Islet precursor cell (in vitro differentiated cells): ENCODE measurements around the gene CEP112.
A peak's percentile ranks its signal among the peaks of the same experiment; 100 is the strongest.

Experiments used
- DNase-seq: peaks from one replicate; pipeline ENCODE4 v3.0.0-alpha.2; 2018

CEP112 gene

DNA sequence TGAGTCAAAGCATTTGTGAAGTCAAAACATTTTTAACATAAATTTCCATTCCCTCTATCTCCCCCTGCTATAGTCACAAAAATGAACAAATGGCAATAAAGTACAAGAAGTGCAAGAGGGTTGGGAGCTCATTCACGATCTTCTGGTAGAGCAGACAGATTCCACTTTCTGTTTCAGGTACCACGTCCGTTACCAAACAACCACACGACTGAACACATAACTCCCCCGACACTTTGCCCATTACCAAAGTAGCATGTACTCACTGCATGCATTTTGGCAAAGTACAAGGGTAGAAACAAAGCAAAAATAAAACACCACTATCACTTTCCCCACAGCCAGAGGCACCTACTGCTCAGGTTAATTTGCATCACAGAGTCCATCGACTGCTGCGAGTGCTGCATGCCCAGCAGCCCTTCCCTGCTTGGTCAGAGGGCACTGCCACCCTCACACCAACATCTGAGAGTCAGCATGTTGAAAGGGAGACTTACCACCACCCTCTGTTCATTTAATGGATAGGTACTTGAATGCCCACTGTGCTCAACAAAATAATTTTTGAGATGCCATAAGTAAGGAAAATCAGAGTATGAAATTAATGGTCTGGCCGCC, 480.2 kb downstream of the CEP112 start:
- DNase-seq = peak; percentile 29

DNA sequence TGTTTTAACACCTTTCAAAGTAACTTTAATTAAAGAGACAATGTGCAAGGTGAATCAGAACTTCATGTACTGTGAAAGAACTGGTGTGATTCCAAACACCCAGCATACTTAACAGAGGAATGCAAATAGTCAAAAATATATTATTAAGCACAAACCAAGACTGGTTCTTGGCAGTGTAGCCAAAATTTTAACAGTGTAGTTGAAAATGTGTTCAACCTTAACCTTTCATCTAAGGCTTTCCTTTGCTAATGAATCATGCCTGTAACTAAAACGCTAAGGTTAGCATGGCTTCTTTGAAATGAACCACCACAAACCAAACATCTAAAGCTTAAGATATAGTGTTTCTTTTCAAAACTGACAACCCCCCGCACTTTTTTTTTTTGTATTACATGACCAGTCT, 484.2 kb downstream of the CEP112 start:
- DNase-seq = no peak

DNA sequence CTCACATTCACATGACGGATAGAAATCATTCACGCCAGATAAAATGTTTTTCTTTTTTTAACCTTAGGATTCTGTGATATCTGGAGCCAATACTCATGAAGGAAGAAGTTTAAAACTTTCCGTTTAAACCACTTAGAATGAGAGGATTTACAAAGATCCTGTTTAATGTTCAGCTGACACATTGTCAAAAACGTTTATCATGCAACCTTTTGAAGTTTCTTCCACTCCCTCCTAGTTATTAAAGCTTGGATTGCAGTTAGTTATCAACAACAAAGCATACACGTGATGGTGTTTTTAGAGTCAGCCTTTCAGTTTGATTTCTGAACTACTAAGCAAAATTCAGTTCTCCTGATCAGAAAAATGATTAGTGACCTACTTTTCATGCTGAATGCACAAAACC, 487.2 kb downstream of the CEP112 start:
- no peak for DNase-seq

DNA sequence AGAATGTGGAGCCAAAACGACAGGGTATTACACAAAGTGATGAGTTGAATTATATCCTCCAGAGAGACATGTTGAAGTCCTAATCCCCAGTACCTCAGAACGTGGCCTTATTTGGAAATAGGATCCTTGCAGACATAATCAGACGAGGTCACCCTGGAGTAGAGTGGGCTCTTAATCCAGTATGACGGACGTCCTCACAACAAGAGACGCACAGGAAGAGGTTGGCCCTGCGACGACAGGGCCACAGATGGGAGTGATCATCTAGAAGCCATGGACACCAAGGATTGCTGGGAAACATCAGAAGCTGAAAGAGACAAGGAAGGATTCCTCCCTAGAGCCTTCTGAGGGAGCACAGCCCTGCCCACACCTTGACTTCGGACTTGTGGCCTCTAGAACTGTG, 488.0 kb downstream of the CEP112 start:
- DNase-seq = peak; percentile 70

DNA sequence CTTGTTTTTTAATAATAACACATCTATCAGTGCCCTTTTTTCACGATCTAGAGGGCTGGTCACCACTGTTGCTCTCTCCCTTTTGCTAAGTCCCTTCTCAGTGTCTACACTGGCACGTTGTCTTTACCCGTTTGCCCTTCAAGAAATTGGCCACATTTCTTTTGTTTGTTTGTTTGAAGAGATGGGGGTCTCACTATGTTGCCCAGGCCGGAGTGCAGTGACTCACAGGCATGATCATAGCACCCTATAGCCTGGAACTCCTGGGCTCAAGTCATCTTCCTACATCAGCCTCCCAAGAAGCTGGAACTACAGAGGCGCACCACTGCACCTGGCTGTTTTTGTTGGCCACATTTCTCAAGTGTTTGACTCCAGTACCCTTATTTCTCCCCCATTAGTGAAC, 492.5 kb downstream of the CEP112 start:
- no peak for DNase-seq

DNA sequence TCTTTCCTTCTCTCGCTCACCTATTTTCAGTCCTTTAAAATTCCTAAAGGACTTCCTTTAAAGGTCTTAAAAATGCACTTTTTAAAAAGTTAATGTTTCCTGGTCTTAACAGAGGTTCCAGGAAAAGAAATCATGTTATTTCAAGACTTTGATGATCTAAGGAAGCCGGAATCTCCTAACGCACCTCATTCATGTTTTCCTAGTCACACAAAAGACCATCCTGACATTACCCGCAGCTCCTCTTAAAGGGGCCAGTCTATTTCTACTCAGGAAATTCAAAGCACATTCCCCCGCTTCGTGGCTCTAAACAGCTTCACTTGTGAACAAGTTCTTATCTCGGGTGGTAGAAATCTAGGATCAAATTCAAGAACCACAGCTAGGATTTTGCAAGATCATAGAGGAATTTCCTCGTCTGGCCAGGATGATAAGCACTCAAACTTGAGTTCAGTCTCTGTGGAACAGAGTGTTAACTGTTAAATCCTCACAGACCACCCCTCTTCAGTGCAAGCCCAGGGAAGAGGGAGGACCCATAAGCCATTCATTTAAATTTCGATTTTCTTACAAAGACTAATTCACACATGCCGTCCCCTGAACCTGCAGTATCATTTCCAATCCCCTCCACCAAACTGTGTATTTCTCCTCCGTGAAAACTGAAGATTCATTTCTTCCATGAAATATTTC, 493.4 kb downstream of the CEP112 start:
- peak; percentile 80 for DNase-seq

DNA sequence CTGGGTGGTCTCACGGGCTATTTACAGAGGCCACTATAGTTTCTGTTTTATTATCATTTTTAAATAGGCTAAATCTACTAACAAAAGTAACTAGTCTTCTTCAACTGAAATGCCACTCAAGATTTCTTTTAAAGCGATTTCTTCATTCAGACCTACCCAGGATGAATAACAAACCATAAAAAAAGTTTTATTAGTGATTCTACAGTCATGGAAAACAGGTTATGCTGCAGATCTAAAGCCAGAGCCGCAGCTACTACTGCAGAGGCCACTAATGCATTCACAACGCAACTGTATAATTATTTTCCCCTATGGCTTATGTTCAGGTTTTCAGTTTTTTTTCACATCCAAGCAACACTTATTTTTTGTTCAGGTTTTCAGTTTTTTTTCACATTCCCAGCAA, 494.3 kb downstream of the CEP112 start:
- no peak for DNase-seq

DNA sequence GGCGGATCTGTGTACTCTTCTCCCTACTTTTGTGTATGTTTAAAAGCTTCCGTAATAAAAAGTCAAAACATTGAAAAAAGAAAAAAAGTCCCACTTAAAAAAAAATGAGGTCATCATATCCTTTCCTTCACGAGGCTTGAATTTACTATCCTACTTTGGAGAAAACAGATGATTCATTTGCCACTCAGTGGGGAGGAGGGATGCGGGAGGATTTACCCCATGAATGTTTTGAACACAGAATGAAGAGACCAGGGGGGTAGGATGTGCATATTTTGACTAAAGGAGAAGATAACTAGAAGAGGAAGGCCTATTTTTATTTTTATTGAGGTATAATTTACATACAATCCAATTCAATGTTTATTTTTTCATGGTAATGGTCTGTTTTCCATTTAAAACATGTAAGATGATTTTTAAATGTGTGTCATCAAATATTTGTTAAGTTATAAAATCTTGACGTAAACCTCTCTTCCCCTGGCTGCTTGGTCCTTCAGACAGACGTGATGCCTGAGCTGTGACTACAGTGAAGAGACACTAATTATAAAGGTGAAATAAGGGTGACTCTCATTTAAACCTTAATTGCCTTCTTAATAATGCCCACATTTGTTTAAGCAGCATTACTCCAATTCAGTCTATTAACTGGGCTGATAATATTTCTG, 495.1 kb downstream of the CEP112 start:
- DNase-seq = no peak

DNA sequence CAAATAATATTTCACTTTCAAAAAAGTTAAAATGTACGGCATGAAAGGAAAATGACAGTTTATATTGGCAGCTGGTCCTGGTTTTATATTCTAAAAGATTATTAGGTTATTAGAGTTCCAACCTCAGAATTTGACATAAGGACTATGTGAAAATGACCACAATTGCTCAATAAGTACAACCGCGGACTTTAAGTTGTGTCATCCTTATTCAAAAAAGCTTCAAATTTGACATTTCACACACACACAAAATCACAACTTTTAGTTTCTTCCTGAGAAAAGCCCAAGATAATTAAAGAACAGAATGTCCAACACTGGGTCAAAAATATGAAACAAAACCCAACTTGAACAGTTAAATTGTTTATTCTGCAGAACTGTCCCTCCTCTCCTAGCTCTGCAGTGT, 497.3 kb downstream of the CEP112 start:
- DNase-seq = no peak

DNA sequence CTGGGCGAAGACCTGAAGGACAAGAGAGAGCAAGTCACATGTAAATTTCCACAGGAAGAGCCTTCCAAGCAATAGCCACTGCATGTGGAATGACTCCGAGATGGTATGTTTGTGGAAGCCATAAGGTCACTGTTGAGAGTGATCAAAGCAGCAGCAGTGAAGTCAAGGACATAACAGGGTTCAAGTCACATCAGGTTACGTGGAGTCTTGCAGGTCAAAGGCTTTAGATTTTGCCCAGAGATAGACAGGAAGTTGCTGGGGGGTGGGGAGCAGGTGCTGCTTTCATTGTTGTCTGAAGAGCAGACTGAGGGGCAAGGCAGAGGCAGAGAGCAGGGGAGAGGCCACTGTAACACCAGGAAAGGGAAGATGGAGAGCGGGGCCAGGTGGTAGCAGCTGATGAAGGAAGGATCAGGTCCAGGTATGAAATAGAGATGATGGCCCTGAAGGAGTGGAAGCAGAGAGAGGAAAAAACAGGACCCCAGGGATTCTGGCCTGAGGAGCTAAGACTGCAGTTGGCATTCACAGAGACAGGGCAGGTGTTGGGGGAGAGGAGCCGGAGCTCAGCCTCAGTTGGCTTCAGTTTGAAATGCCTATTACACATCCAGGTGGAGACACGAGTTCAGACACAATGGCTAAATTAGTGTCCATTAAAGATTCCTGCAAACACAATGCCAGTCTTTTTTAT, 501.2 kb downstream of the CEP112 start:
- DNase-seq = no peak

DNA sequence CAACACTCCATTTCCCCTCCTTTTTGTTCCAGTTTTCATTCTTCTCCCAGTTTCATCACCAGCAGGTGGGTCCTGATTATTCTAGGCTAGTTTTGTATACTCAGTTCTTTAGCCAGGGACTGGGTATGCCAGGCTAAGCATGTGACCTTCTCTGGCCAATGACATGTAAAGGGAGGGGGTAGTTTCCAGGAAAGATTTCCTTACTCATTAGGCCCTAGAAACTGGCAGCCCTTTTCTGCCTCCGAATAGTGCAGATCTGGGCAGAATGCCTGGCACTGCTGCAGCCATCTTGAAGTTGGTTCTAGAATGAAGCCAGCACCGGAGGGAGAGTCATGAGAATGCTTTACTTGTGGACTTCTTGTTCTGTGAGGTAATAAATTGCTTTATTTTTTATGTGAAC, 503.6 kb downstream of the CEP112 start:
- DNase-seq = no peak

DNA sequence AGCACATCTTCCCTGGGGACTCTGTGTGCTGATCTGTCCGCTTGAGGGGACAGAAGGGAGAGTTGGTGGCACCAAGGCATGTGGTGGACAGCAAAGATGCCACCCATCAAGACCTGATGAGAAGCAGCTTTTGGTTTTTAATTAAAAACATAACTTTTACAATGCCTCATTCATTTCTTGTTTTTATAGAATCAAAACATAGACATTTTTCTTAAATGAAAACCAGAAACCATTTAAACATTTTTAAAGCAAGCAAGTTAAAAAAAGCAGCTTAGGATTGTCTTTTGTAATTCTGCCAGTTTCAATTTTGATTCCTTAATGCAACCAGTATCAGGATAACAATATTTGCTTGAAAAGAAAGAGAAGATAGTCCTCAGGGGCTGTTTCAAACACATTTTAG, 506.8 kb downstream of the CEP112 start:
- no peak for DNase-seq

DNA sequence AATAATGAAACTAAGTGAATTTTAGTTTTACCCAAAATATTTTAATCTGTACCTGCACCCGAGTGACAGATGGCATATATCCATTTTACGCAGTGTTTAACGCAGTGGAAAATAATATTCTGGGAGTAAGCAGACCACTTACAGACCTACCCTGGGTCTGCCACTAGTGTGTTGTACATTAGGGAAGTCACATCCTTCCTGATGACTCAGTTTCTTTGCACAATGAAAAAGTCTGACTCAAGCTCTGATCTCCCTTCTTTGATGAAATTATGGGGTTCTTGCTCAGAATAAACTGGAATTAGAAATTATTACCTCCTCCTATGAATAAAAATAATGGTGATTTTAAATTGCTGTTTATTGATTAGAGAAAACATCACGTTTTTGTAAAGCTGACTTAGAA, 507.3 kb downstream of the CEP112 start:
- no peak for DNase-seq

DNA sequence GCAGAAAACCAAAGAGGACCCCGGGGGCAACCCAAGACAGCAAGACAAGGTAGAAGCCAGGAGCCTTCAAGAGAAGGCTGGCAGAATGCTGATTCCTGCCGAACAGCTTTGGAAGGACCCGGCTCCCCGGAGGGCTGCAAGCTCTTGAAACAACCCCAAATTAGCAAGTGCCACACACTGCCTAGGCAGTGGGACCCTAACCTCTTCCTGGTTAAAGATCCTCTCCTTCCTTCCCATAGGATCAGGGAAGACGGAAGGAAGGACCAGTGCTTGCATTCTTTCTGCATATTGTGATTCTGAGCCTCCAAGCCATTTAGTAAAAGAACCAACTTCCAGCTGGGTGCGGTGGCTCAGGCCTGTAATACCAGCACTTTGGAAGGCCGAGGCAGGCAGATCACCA, 508.5 kb downstream of the CEP112 start:
- DNase-seq = no peak

DNA sequence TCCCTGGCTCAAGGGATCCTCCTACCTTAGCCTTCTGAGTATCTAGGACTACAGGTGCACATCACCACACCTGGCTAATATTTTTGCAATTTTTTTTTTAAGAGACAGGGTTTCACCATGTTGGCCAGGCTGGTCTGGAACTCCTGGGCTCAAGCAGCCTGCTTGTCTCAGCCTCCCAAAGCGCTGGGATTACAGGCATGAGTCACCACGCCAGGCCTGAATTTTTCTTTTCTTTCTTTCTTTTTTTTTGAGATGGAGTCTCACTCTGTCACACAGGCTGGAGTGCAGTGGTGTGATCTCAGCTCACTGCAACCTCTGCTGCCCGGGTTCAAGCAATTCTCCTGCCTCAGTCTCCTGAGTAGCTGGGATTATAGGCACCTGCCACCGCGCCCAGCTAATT, 510.2 kb downstream of the CEP112 start:
- DNase-seq = peak; percentile 78

DNA sequence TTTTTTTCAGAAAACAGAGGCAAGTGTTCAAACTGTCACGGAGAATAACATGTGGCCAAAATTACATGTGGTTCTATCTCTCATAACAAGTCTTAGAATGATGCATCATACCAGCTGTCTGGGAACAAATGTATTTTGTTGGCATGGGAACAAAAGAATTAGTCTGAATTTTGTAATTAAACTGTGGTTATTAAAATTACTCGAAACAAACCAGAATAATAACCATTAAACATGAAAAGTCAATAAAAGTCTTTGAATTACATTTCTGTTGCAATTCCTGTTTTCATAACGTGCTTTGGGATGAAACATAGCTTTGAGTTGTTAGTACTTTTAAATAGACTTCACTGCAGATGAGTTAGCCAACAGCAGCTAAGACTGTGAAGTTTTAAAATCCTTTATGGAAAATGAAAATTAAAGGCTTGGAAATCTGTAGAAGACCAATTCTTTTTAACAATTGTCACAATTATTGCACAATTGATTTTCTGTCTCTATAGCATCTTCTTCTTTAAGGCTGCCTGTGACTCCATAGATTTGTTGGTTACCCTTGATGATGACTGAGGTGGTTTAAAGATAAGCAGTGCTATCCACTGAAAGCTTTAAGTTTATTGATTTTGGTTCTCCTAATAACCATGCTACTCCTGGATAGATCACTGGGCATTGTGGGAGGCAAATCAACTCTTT, 512.6 kb downstream of the CEP112 start:
- DNase-seq = no peak

DNA sequence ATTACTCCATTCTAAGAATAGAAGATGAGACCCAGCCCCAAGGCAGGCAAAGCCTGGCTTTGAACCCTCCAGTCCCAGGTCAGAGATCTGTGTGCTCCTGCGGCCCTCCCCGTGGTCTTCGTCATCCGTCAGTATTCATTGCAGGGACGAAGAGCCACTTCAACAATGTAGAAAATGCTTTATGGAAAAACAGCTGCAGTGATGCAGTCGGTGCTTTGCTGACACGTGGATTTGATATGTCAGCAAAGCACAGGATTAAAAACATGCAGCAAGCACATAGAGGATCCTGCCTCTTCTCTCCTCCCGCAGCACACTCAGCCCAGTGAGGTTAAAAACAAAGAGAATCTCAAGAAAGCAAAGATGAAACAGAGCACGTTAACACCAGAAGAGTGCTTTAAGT, 513.4 kb downstream of the CEP112 start:
- DNase-seq = no peak

DNA sequence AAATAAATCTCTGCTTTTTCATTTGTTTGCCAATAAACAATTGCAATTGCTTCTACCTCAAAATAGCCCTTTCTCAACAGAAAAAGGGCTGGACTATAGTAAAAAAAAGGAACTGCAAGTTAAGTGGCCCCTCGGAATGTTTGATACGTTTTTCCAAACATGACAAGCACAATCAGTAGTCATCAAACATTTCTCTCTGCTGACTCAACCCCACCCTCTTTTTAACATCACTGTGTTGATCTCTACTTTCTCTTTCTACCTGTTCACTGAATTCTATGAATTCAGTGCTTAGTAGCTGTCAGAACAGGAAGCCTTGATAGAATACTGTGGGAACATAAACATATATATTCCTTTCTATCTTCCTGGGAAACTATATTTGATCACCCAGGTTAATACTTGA, 514.0 kb downstream of the CEP112 start:
- DNase-seq = no peak

DNA sequence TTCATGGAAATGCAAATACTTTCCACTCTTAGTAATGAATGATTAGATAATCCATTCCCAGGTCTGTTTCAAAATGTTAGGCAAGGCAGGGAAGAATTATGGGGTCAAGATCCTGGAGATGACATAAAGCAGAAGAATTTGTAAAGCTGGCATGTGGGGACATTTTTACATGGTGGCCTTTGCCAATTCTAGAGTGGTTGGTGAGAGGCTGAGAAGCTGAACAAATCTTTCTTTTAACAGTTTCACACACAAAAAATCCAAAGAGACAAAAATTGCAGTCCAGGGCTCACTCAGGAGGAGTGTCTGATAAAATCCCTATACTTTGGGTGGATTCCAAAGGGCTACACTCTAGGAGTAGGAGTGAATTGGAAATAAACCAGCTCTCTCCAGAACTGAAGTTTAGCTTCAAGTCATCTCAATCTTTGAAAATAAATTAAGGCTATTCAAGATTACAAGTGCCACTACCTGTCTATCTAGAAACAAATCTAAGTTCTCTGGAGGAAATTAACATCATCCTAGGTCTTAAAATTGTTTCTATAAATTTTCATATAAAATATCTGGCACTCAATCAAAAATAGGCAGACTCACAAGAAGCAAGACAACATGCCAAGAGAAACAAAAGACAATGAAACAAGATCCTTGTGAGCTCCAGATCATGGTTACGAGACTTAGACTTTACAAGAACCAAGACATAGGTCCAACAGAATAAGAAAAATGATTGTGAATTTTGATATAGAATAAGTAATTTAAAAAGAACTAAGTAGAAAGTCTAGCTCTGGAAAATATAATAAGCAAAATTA, 517.5 kb downstream of the CEP112 start:
- DNase-seq = no peak

DNA sequence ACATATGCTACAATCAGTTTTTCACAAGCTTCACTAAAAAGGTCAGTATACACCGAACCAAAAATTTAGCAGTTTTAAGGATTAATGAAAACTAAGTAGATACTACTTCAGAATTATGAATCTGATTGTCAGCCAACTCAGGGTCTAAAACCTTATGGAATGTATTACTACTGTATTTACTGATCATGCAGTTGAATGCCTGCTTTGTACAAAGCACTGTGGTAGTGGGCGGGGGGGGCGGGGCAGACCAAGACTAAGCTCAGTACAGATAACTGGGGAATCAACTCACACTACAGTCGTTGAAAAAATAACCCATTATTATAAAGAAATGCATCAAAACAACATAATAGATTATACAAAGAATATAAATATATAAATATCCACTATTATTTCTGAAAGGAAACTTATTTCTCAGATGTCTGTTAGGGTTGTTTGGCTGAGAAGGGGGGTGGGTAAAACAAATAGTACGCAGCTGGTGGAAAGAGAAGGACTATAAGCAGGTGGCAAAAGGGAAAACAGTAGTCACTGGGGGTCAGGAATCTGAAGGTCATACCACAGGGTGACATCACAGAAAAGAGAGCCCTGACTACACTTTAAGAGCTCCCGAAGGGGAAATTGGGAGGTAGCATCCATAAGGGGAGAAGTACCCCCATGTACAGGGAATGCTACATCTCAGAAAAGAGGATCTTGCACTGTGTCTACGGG, 521.1 kb downstream of the CEP112 start:
- no peak for DNase-seq

DNA sequence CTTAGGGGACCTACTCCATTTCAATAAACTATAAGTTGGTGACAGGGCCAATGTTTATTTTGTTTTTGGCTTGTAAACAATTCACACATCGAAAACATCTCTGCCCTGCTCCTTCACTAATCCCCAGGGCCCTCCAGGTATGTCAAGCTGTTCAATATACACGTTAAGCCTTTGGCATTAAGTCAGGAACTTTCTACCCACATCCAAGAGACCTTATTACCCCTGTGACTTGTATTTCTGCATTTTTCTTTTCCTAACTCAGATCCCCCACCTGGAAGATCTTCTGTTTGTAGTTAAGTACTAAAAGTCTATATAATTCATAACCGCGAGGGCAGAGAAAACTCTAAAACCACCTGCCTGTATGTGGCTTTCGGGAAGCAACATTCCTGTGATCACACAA, 523.7 kb downstream of the CEP112 start:
- no peak for DNase-seq

DNA sequence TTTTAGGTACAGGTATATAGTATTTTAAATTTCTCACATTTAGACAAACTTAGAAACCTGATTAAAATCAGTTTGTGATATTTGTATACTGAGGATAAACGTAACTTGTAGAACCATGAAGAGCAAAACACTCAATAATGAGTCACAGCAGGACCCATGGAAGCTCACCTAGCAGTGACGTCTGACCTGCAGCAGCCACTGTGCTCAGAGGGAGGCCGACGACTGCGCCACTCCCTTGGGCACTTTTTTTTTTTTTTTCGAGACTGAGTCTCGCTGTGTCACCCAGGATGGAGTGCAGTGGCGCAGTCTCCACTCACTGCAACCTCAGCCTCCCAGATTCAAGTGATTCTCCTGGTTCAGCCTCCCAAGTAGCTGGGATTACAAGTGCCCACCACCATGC, 524.3 kb downstream of the CEP112 start:
- DNase-seq = no peak
